SK-N-SH treated with all-trans-retinoic acid at 6 μM for 48 hours (cell line): ENCODE data around the gene CEP152.

Source experiments
- ATAC-seq: fragments of 200-7000 bp; cut with Tn5 transposase; 3 replicates; pipeline ENCODE4 v1.9.1; 2020; ENCODE audit warnings: mild to moderate bottlenecking, moderate library complexity
- ARNTL ChIP-seq: fragments of 450-650 bp; formaldehyde crosslinking; IDR thresholded peaks from 2 replicates; pipeline ENCODE4 v1.5.0; 2020; ENCODE audit warnings: low read depth, mild to moderate bottlenecking, moderate library complexity, borderline replicate concordance
- BACH2 ChIP-seq: fragments of 250-450 bp; sonication (Bioruptor Pico); IDR thresholded peaks from 2 replicates; pipeline ENCODE4 v1.9.0; 2021; ENCODE audit warnings: mild to moderate bottlenecking, borderline replicate concordance
- CSDC2 ChIP-seq: fragments of 250-450 bp; sonication (Bioruptor Pico); IDR thresholded peaks from 2 replicates; pipeline ENCODE4 v1.5.0; 2020; ENCODE audit warnings: mild to moderate bottlenecking, moderate library complexity
- CSRNP3 ChIP-seq: fragments of 250-450 bp; sonication (Bioruptor Pico); IDR thresholded peaks from 2 replicates; pipeline ENCODE4 v1.5.1; 2021; ENCODE audit warnings: mild to moderate bottlenecking, moderate library complexity
- ESRRG ChIP-seq: fragments of 250-450 bp; sonication (Bioruptor Pico); IDR thresholded peaks from 2 replicates; pipeline ENCODE4 v1.6.1; 2021; ENCODE audit warnings: mild to moderate bottlenecking
- GLIS3 ChIP-seq: fragments of 250-450 bp; sonication (Bioruptor Pico); IDR thresholded peaks from 2 replicates; pipeline ENCODE4 v1.5.0; 2020; ENCODE audit warnings: mild to moderate bottlenecking, moderate library complexity
- ISL1 ChIP-seq: fragments of 250-450 bp; sonication (Bioruptor Pico); IDR thresholded peaks from 2 replicates; pipeline ENCODE4 v2.1.2; 2022; ENCODE audit warnings: mild to moderate bottlenecking, moderate library complexity
- OSR1 ChIP-seq: fragments of 250-450 bp; sonication (Bioruptor Pico); IDR thresholded peaks from 2 replicates; pipeline ENCODE4 v1.8.0; 2022; ENCODE audit warnings: moderate library complexity, mild to moderate bottlenecking, inconsistent platforms
- PATZ1 ChIP-seq: fragments of 250-450 bp; sonication (Bioruptor Pico); IDR thresholded peaks from 2 replicates; pipeline ENCODE4 v1.8.0; 2020; ENCODE audit warnings: mild to moderate bottlenecking, moderate library complexity, borderline replicate concordance
- RARB ChIP-seq: fragments of 250-450 bp; sonication (Bioruptor Pico); IDR thresholded peaks from 2 replicates; pipeline ENCODE4 v1.8.0; 2021; ENCODE audit warnings: mild to moderate bottlenecking, moderate library complexity
- SNAI2 ChIP-seq: fragments of 250-450 bp; sonication (Bioruptor Pico); IDR thresholded peaks from 2 replicates; pipeline ENCODE4 v1.5.0; 2020; ENCODE audit warnings: mild to moderate bottlenecking, moderate library complexity
- TCF4 ChIP-seq: fragments of 250-450 bp; sonication (Bioruptor Pico); IDR thresholded peaks from 2 replicates; pipeline ENCODE4 v1.8.0; 2021; ENCODE audit warnings: mild to moderate bottlenecking, moderate library complexity, borderline replicate concordance
- TOX ChIP-seq: fragments of 250-450 bp; sonication (Bioruptor Pico); IDR thresholded peaks from 2 replicates; pipeline ENCODE4 v1.8.0; 2021; ENCODE audit warnings: mild to moderate bottlenecking, moderate library complexity, borderline replicate concordance
- TSHZ2 ChIP-seq: fragments of 250-450 bp; sonication (Bioruptor Pico); IDR thresholded peaks from 2 replicates; pipeline ENCODE4 v1.5.0; 2020; ENCODE audit warnings: mild to moderate bottlenecking, moderate library complexity
- ZFP3 ChIP-seq: fragments of 250-450 bp; sonication (Bioruptor Pico); IDR thresholded peaks from 2 replicates; pipeline ENCODE4 v1.5.0; 2020; ENCODE audit warnings: mild to moderate bottlenecking, moderate library complexity
- ZNF70 ChIP-seq: fragments of 450-650 bp; formaldehyde crosslinking; IDR thresholded peaks from 2 replicates; pipeline ENCODE4 v1.5.0; 2020; ENCODE audit warnings: mild to moderate bottlenecking, moderate library complexity
- ZNF8 ChIP-seq: fragments of 450-650 bp; formaldehyde crosslinking; IDR thresholded peaks from 2 replicates; pipeline ENCODE4 v1.5.0; 2020; ENCODE audit warnings: mild to moderate bottlenecking, moderate library complexity
- TF ChIP-seq, protein P1 (sequence below): fragments of 250-450 bp; sonication (Bioruptor Pico); IDR thresholded peaks from 2 replicates; pipeline ENCODE4 v1.8.0; 2021; ENCODE audit warnings: low read depth, mild to moderate bottlenecking, moderate library complexity, borderline replicate concordance

Gene CEP152

DNA sequence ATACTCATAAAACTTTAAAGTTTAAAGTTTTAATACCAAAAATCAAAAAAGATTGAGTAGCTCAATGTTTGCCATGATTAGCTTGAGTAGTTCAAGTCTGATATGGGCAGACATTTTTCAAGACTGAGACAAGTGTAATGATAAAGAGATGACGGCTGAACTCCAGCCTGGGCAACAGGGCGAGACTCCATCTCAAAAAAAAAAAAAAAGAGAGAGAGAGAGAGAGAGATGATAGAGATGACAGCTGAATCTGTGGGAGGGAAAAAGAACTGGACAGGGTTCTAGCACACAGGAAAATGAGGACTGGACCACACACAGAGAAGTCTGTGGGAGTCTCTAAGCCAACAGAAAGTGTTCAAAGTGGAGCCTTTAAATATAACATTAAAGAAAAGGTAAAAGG, 25.2 kb downstream of the CEP152 start:
- TF ChIP-seq BACH2 (CRISPR knock-in tag), result no peak
- TF ChIP-seq, protein P1, sequence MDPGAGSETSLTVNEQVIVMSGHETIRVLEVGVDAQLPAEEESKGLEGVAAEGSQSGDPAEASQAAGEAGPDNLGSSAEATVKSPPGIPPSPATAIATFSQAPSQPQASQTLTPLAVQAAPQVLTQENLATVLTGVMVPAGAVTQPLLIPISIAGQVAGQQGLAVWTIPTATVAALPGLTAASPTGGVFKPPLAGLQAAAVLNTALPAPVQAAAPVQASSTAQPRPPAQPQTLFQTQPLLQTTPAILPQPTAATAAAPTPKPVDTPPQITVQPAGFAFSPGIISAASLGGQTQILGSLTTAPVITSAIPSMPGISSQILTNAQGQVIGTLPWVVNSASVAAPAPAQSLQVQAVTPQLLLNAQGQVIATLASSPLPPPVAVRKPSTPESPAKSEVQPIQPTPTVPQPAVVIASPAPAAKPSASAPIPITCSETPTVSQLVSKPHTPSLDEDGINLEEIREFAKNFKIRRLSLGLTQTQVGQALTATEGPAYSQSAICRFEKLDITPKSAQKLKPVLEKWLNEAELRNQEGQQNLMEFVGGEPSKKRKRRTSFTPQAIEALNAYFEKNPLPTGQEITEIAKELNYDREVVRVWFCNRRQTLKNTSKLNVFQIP (CRISPR knock-in tag), result no peak
- no peak for TF ChIP-seq RARB (CRISPR knock-in tag)
- no peak for TF ChIP-seq GLIS3 (CRISPR knock-in tag)
- TF ChIP-seq, all 23 proteins: peak for 0
- ATAC-seq, result no peak

DNA sequence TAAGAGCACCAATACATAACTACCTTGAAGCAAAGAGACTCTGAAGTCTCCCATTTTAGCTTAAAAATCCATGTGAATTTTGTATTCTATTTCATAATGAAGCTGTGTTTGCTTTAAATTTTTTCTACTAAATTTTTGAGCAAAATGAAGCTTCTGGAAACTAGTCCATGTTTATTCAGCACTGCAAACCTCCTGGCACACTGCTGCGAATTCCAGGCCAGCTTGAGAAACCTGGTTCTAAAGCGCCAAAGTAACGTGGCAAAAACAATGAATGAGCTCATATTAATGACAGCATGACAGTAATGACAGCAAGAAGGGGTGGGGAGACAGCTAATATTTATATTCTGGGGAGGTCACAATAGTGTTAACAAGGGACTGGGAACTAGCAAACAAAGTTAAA, 25.7 kb downstream of the CEP152 start:
- TF ChIP-seq TCF4 (CRISPR knock-in tag) (no peak), ISL1 (no peak), CSDC2 (CRISPR knock-in tag) (no peak), OSR1 (CRISPR knock-in tag) (no peak), CSRNP3 (CRISPR knock-in tag) (no peak), ESRRG (CRISPR knock-in tag) (no peak), TSHZ2 (CRISPR knock-in tag) (no peak), SNAI2 (CRISPR knock-in tag) (no peak), ZNF8 (CRISPR knock-in tag) (no peak), PATZ1 (CRISPR knock-in tag) (no peak)
- TF ChIP-seq, protein P1 (CRISPR knock-in tag), result no peak
- no peak for ATAC-seq

DNA sequence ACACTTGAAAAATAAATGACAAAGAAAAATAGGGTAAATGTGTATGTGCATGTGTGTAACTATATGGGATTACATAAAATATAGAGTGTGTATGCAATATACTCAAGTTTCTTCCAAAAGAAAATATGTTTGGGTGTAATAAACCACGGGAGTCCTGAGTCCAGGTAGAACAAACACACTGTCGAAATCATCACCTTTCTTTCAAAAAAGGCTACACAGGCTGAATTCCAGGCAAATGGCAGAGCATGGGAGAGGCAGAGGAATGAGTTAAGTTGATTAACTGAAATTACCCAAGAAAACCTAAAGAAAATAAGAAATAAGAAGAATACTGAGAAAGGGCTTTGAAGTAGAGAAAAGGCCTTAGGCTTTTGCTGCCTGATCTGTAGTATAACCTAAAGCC, 26.1 kb downstream of the CEP152 start:
- TF ChIP-seq ARNTL, result no peak
- no peak for TF ChIP-seq ZFP3 (CRISPR knock-in tag)
- no peak for TF ChIP-seq ISL1
- TF ChIP-seq OSR1 (CRISPR knock-in tag), result no peak
- ATAC-seq, result no peak

DNA sequence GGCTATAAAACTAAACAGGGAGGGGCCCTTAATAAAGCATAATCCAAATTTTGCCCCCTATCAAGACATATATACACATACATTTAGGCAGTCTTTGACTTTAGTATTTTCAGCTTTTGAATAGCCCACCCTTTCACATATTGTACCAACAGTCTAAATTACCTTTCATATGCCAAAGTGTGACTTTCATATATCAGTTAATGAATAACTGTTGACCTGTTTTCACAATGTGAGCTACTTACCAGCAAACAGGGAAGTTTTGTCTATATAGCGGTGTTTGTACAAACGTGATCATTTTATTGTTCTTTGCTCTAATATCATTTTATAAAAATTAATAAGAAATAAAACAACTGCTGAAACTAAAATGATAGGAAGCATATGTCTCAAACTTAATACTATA, 28.0 kb downstream of the CEP152 start:
- no peak for TF ChIP-seq ZNF70 (CRISPR knock-in tag)
- TF ChIP-seq SNAI2 (CRISPR knock-in tag), result no peak
- no peak for TF ChIP-seq TSHZ2 (CRISPR knock-in tag)
- no peak for TF ChIP-seq TOX (CRISPR knock-in tag)
- TF ChIP-seq CSDC2 (CRISPR knock-in tag), result no peak
- no peak for TF ChIP-seq BACH2 (CRISPR knock-in tag)
- TF ChIP-seq, protein P1 (CRISPR knock-in tag), result no peak
- no peak for TF ChIP-seq RARB (CRISPR knock-in tag)
- no peak for TF ChIP-seq ARNTL
- TF ChIP-seq ISL1, result no peak
- no peak for TF ChIP-seq OSR1 (CRISPR knock-in tag)
- ATAC-seq, result no peak
